Fibroblast of skin of right biceps (primary cell): ENCODE data around the gene VSIR.

Experiments
- DNase-seq: peaks from one replicate; pipeline ENCODE4 v3.0.0-alpha.2; 2013

Gene VSIR

GRCh38 chr10:71711052-71711623 lies 62.2 kb downstream of the VSIR start:
- no peak for DNase-seq

- DNase-seq: no peak
Observed at GRCh38 chr10:71710519-71710918, 62.8 kb downstream of the VSIR start.

DNA sequence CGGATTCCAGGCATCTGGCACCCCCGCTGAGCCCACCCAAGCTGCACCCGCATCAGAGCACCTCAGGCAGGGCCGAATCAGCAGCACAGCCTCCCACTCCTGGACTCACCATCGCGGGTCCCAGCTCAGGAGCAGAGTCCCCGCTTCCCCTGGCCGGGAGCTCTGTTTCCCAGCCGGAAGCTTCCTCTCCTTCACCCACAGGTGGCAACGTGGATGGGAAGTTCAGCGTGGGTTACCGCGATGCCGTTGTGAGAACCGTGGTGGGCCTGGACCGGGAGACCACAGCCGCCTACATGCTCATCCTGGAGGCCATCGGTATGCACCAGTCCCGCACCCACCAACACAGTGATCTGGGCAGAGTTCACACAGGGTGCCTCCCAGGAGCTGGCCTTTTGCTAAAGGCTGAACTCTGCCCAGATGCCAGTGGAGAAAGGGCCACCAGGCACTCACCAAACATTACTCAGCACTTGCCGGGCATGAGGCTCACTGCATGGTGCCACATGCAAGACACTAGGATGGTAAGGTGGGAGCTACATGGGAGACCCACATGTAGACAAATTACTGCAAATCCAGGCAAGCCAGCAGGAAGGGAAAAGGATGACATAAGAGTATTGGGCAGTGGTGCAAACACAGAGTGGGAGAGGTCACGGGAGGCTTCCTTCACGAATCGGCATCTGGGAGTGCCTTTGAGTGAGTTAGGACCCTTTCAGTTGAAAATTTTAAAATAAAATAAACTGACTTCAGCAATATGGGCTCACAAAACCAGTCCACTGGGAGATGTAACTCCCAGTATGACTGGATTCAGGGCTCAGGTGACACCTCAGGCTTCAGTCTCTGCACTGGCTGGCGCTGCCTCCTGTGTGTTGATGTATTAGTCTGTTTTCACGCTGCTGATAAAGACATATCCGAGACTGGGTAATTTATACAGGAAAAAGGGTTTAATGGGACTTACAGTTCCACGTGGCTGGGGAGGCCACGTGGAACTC lies 64.1 kb downstream of the VSIR start:
- DNase-seq: no peak

DNA sequence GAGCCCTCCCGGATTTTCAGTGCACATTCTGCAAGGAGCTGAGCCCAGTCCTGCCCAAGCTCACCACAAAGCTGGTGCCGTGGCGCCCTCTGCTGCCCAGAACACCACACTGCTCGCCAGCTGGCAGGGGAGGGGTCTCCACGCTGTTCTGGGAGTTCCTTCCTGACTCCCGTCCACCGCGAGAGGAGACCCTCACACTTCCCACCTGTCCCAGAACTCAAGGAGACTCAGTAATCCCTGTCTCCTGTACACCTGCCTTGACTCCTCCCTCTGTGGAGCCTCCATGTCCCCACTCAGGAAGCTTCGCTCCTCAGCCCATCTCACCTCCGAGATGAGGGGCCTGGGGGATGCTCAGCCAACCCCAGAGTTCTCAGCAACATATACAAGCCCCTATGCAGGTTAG lies 65.0 kb downstream of the VSIR start:
- DNase-seq: no peak

GRCh38 chr10:71707240-71707789 lies 66.0 kb downstream of the VSIR start:
- no peak for DNase-seq

- no peak for DNase-seq
Observed at GRCh38 chr10:71706216-71707121, 66.9 kb downstream of the VSIR start.

DNA sequence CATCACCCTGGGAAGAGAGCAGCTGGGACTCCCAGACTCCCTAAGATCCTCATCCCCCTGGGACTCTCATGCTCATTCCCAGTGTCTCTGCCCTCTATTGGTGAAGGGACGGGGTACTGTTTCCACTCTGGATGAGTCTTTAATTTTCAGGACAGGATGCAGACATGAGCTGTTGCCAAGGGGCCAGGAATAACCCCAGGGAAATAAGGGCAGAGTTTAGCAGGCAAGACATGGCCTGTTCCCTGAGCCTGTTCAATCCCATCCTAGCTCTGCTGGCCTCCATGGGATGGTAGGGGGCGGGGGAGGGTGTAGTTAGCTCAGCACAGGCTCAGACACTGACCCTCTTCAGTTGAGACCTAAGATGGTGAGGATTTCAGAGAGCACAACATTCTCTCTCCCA lies 67.7 kb downstream of the VSIR start:
- no peak for DNase-seq

DNA sequence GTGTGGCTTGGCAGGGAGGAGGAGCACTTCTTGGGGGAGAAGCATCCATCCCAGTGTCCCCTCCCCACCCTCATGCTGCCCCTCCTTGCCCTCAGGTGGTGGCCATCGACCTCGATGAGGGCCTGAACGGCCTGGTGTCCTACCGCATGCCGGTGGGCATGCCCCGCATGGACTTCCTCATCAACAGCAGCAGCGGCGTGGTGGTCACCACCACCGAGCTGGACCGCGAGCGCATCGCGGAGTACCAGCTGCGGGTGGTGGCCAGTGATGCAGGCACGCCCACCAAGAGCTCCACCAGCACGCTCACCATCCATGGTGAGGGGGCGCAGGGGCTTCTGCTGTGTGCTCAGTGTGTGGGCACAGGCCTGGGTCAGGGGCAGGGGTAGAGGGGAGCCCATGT lies 68.5 kb downstream of the VSIR start:
- no peak for DNase-seq

DNA sequence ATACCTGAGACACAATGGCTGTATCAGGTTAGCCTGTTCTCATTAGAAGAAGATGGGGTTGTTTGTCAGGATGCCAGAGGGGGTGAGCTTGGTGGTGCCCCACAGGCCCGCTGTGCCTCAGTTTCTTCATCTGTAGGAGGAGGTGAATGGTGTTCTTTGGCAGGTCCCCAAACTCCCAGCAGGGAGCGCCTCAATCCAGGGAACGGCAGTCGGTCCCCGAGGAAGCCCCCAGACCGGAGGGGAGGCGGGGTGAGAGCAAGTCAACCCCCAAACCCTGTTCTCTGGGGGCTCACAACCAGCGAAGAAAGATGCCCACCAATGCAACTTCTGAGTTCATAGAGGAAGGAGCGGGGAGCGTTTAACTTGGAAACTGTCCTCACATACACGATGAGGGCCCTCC lies 69.7 kb downstream of the VSIR start:
- DNase-seq: no peak

GRCh38 chr10:71701496-71702132 lies 71.7 kb downstream of the VSIR start:
- DNase-seq: no peak

GRCh38 chr10:71700731-71701368 lies 72.5 kb downstream of the VSIR start:
- DNase-seq: no peak

GRCh38 chr10:71698737-71699136 lies 74.6 kb downstream of the VSIR start:
- no peak for DNase-seq

DNA sequence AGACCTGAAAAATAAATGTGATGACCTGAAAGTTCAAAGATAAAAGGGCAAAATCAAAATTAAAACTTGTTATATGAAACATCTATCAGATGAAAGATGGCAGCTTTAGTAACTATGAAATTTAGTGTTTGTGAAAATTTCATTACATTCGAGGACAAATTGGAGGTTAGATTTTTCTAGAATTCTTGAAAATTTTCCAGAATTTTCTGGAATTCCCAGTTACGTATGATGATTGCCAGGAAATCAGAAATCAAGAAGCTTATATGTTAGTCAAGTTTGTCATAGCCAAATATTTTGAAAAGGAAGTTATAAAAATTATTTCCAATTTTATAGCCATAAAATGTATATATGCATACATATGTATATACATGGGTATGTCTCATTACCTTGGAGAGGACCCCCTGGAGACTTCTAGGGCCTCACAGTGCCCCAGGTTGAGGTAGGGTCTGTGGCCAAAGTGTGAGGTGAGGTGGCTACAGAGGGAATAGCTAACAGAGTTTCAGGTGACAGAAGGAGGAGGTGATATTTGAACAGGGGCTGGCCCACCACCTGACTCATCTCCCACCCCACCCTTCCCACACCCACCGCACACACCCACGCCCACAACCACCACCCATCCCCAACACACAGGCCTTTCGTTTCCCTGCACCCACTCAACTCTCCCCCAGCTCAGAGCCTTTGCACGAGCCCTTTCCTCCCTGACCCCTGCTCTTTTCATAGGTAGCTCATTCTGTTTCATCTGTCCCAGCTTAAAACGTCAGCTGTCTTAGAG lies 75.2 kb downstream of the VSIR start:
- DNase-seq: no peak
